ENCODE measurements around the gene SFR1. TPM values are rescaled to one million over a fixed set of nuclear protein-coding genes. Genes with fewer than 3 reads are reported as not detected.

Gene SFR1
- total and polyA plus RNA-seq, 7 experiments from 2014 or later = 10.1 to 19.8 (median 14.2) TPM

- no peaks in the 10 kb centered on the region for H3K9me3 ChIP-seq (ENCODE audit: control insufficient read depth in 2 of 3, low read length in 3 of 3)
- Mint-ChIP-seq H3K9me3 (no peaks in the 10 kb centered on the region), H3K4me3 (no peak overlapping the region), H3K36me3 (no peaks in the 10 kb centered on the region), H3K4me1 (no peaks in the 10 kb centered on the region), H3K27me3 (peaks cover 5 to 58% (median 9%) of the 10 kb centered on the region in 5 donors), H3K27ac (no peak overlapping the region)
- H3K36me3 ChIP-seq (ENCODE audit: control insufficient read depth in 2 of 3, insufficient read depth in 3 of 3, low read length in 3 of 3) = no peaks in the 10 kb centered on the region
- intact Hi-C loops (cut with micrococcal nuclease) = loop anchor here in 1 of 2 donors (5.0 kb wide), 1 partner anchor 65 kb away; no protein-coding TSS in a partner anchor
- DNase-seq (no peak), ATAC-seq (no peak)
- H3K27me3 ChIP-seq (ENCODE audit: control insufficient read depth in 2 of 2, insufficient read depth in 2 of 2, low read length in 2 of 2) = peaks cover 0 to 3% of the 10 kb centered on the region in 2 donors
- no peak overlapping the region for H3K4me3 ChIP-seq (ENCODE audit: low read length)
- CTCF ChIA-PET = interaction anchor here (1.1 kb wide), 1 partner anchor 254 kb away, joined by 3 read pairs; no protein-coding TSS in a partner anchor
- no peaks in the 10 kb centered on the region for H3K4me1 ChIP-seq (ENCODE audit: control insufficient read depth in 2 of 2, insufficient read depth in 2 of 2, low read length in 2 of 2)
- H3K27ac ChIP-seq (ENCODE audit: low read depth, low read length) = no peak overlapping the region
- POLR2A ChIA-PET = no interaction called here
Observed at GRCh38 chr10:104142081-104142480, 20.1 kb downstream of the SFR1 start.

GRCh38 chr10:104143829-104144228 is 21.9 kb downstream of the SFR1 start:
- ChIA-PET CTCF (no interaction called here), POLR2A (no interaction called here)
- Mint-ChIP-seq H3K36me3 (no peaks in the 10 kb centered on the region), H3K27ac (no peak overlapping the region), H3K4me1 (no peaks in the 10 kb centered on the region), H3K9me3 (no peaks in the 10 kb centered on the region), H3K27me3 (peaks cover 5 to 64% (median 8%) of the 10 kb centered on the region in 5 donors), H3K4me3 (no peak overlapping the region)
- DNase-seq = no peak
- Histone ChIP-seq H3K4me3 (ENCODE audit: low read length) (no peak overlapping the region), H3K9me3 (ENCODE audit: control insufficient read depth in 2 of 3, low read length in 3 of 3) (no peaks in the 10 kb centered on the region), H3K27me3 (ENCODE audit: control insufficient read depth in 2 of 2, insufficient read depth in 2 of 2, low read length in 2 of 2) (peaks cover 0 to 3% of the 10 kb centered on the region in 2 donors), H3K36me3 (ENCODE audit: control insufficient read depth in 2 of 3, insufficient read depth in 3 of 3, low read length in 3 of 3) (no peaks in the 10 kb centered on the region), H3K27ac (ENCODE audit: low read depth, low read length) (no peak overlapping the region), H3K4me1 (ENCODE audit: control insufficient read depth in 2 of 2, insufficient read depth in 2 of 2, low read length in 2 of 2) (no peaks in the 10 kb centered on the region)
- intact Hi-C loops (cut with micrococcal nuclease) = loop anchor here in 1 of 2 donors (5.0 kb wide), 1 partner anchor 63 kb away; no protein-coding TSS in a partner anchor
- no peak for ATAC-seq

GRCh38 chr10:104144931-104145330 is 23.0 kb downstream of the SFR1 start:
- ATAC-seq = peak; percentile 22
- CTCF ChIA-PET = no interaction called here
- H3K36me3 Mint-ChIP-seq = no peaks in the 10 kb centered on the region
- no peaks in the 10 kb centered on the region for H3K9me3 Mint-ChIP-seq
- peaks cover 5 to 63% (median 14%) of the 10 kb centered on the region in 5 donors for H3K27me3 Mint-ChIP-seq
- H3K27ac ChIP-seq (ENCODE audit: low read depth, low read length) = no peak overlapping the region
- H3K36me3 ChIP-seq (ENCODE audit: control insufficient read depth in 2 of 3, insufficient read depth in 3 of 3, low read length in 3 of 3) = no peaks in the 10 kb centered on the region
- DNase-seq = no peak
- H3K9me3 ChIP-seq (ENCODE audit: control insufficient read depth in 2 of 3, low read length in 3 of 3) = no peaks in the 10 kb centered on the region
- H3K4me3 ChIP-seq (ENCODE audit: low read length) = no peak overlapping the region
- intact Hi-C loops (cut with micrococcal nuclease) = loop anchor here in 1 of 2 donors (5.0 kb wide), 1 partner anchor 62 kb away; no protein-coding TSS in a partner anchor
- no peak overlapping the region for H3K27ac Mint-ChIP-seq
- POLR2A ChIA-PET = no interaction called here
- no peak overlapping the region for H3K4me3 Mint-ChIP-seq
- no peaks in the 10 kb centered on the region for H3K4me1 ChIP-seq (ENCODE audit: control insufficient read depth in 2 of 2, insufficient read depth in 2 of 2, low read length in 2 of 2)
- H3K4me1 Mint-ChIP-seq = no peaks in the 10 kb centered on the region
- peaks cover 0 to 3% of the 10 kb centered on the region in 2 donors for H3K27me3 ChIP-seq (ENCODE audit: control insufficient read depth in 2 of 2, insufficient read depth in 2 of 2, low read length in 2 of 2)

GRCh38 chr10:104146882-104147281 is 24.9 kb downstream of the SFR1 start:
- Histone ChIP-seq H3K9me3 (ENCODE audit: control insufficient read depth in 2 of 3, low read length in 3 of 3) (no peaks in the 10 kb centered on the region), H3K4me3 (ENCODE audit: low read length) (no peak overlapping the region), H3K27ac (ENCODE audit: low read depth, low read length) (no peak overlapping the region), H3K36me3 (ENCODE audit: control insufficient read depth in 2 of 3, insufficient read depth in 3 of 3, low read length in 3 of 3) (no peaks in the 10 kb centered on the region), H3K27me3 (ENCODE audit: control insufficient read depth in 2 of 2, insufficient read depth in 2 of 2, low read length in 2 of 2) (peaks cover 0 to 3% of the 10 kb centered on the region in 2 donors), H3K4me1 (ENCODE audit: control insufficient read depth in 2 of 2, insufficient read depth in 2 of 2, low read length in 2 of 2) (no peaks in the 10 kb centered on the region)
- Mint-ChIP-seq H3K27ac (no peak overlapping the region), H3K27me3 (peaks cover 12 to 61% (median 27%) of the 10 kb centered on the region in 5 donors), H3K4me3 (no peak overlapping the region), H3K9me3 (peaks cover 0 to 13% (median 7%) of the 10 kb centered on the region in 11 donors), H3K4me1 (no peaks in the 10 kb centered on the region), H3K36me3 (peaks cover 0 to 3% (median 2%) of the 10 kb centered on the region in 5 donors)
- POLR2A ChIA-PET = no interaction called here
- ATAC-seq = no peak
- intact Hi-C loops (cut with micrococcal nuclease) = no loop called here
- no peak for DNase-seq
- CTCF ChIA-PET = interaction anchor here (1.3 to 2.0 kb wide), 2 partner anchors 11 to 435 kb away, joined by 3 to 4 read pairs; no protein-coding TSS in a partner anchor

GRCh38 chr10:104150139-104150538 is 28.2 kb downstream of the SFR1 start:
- peaks cover 17 to 61% (median 28%) of the 10 kb centered on the region in 5 donors for H3K27me3 Mint-ChIP-seq
- Histone ChIP-seq H3K27me3 (ENCODE audit: control insufficient read depth in 2 of 2, insufficient read depth in 2 of 2, low read length in 2 of 2) (no peaks in the 10 kb centered on the region), H3K27ac (ENCODE audit: low read depth, low read length) (no peak overlapping the region), H3K4me3 (ENCODE audit: low read length) (no peak overlapping the region), H3K9me3 (ENCODE audit: control insufficient read depth in 2 of 3, low read length in 3 of 3) (peaks cover 0 to 8% (median 0%) of the 10 kb centered on the region in 3 experiments), H3K4me1 (ENCODE audit: control insufficient read depth in 2 of 2, insufficient read depth in 2 of 2, low read length in 2 of 2) (no peaks in the 10 kb centered on the region), H3K36me3 (ENCODE audit: control insufficient read depth in 2 of 3, insufficient read depth in 3 of 3, low read length in 3 of 3) (no peaks in the 10 kb centered on the region)
- ChIA-PET CTCF (no interaction called here), POLR2A (no interaction called here)
- no peak overlapping the region for H3K4me3 Mint-ChIP-seq
- peaks cover 5 to 16% (median 8%) of the 10 kb centered on the region in 5 donors for H3K36me3 Mint-ChIP-seq
- H3K4me1 Mint-ChIP-seq = peaks cover 0 to 1% (median 0%) of the 10 kb centered on the region in 7 donors
- H3K27ac Mint-ChIP-seq = no peak overlapping the region
- DNase-seq (no peak), ATAC-seq (no peak)
- H3K9me3 Mint-ChIP-seq = peaks cover 0 to 27% (median 17%) of the 10 kb centered on the region in 11 donors
- intact Hi-C loops (cut with micrococcal nuclease) = no loop called here

GRCh38 chr10:104151737-104152136 is 29.8 kb downstream of the SFR1 start:
- POLR2A ChIA-PET = no interaction called here

GRCh38 chr10:104155591-104155990 is 33.6 kb downstream of the SFR1 start:
- no peak overlapping the region for H3K4me3 ChIP-seq (ENCODE audit: low read length)
- intact Hi-C loops (cut with micrococcal nuclease) = no loop called here
- H3K27me3 Mint-ChIP-seq = peaks cover 27 to 63% (median 37%) of the 10 kb centered on the region in 5 donors
- no peaks in the 10 kb centered on the region for H3K4me1 ChIP-seq (ENCODE audit: control insufficient read depth in 2 of 2, insufficient read depth in 2 of 2, low read length in 2 of 2)
- ChIA-PET CTCF (no interaction called here), POLR2A (no interaction called here)
- no peak for DNase-seq
- H3K9me3 ChIP-seq (ENCODE audit: control insufficient read depth in 2 of 3, low read length in 3 of 3) = peaks cover 0 to 8% (median 0%) of the 10 kb centered on the region in 3 experiments
- no peak for ATAC-seq
- H3K36me3 Mint-ChIP-seq = peaks cover 5 to 16% (median 8%) of the 10 kb centered on the region in 5 donors
- no peak overlapping the region for H3K27ac Mint-ChIP-seq
- no peak overlapping the region for H3K4me3 Mint-ChIP-seq
- H3K27me3 ChIP-seq (ENCODE audit: control insufficient read depth in 2 of 2, insufficient read depth in 2 of 2, low read length in 2 of 2) = no peaks in the 10 kb centered on the region
- H3K36me3 ChIP-seq (ENCODE audit: control insufficient read depth in 2 of 3, insufficient read depth in 3 of 3, low read length in 3 of 3) = no peaks in the 10 kb centered on the region
- no peak overlapping the region for H3K27ac ChIP-seq (ENCODE audit: low read depth, low read length)
- peaks cover 0 to 27% (median 17%) of the 10 kb centered on the region in 11 donors for H3K9me3 Mint-ChIP-seq
- H3K4me1 Mint-ChIP-seq = peaks cover 0 to 1% (median 0%) of the 10 kb centered on the region in 7 donors

More at GRCh38 chr10:104151737-104152136, 29.8 kb downstream of the SFR1 start:
- no peak overlapping the region for H3K4me3 Mint-ChIP-seq
- Histone ChIP-seq H3K9me3 (ENCODE audit: control insufficient read depth in 2 of 3, low read length in 3 of 3) (peaks cover 0 to 8% (median 0%) of the 10 kb centered on the region in 3 experiments), H3K4me1 (ENCODE audit: control insufficient read depth in 2 of 2, insufficient read depth in 2 of 2, low read length in 2 of 2) (no peaks in the 10 kb centered on the region), H3K27ac (ENCODE audit: low read depth, low read length) (no peak overlapping the region), H3K4me3 (ENCODE audit: low read length) (no peak overlapping the region), H3K36me3 (ENCODE audit: control insufficient read depth in 2 of 3, insufficient read depth in 3 of 3, low read length in 3 of 3) (no peaks in the 10 kb centered on the region), H3K27me3 (ENCODE audit: control insufficient read depth in 2 of 2, insufficient read depth in 2 of 2, low read length in 2 of 2) (no peaks in the 10 kb centered on the region)
- H3K4me1 Mint-ChIP-seq = peaks cover 0 to 1% (median 0%) of the 10 kb centered on the region in 7 donors
- H3K9me3 Mint-ChIP-seq = peaks cover 0 to 27% (median 17%) of the 10 kb centered on the region in 11 donors
- peaks cover 28 to 61% (median 37%) of the 10 kb centered on the region in 5 donors for H3K27me3 Mint-ChIP-seq
- CTCF ChIA-PET = no interaction called here
- H3K27ac Mint-ChIP-seq = no peak overlapping the region
- peaks cover 5 to 16% (median 8%) of the 10 kb centered on the region in 5 donors for H3K36me3 Mint-ChIP-seq
- DNase-seq = no peak
- ATAC-seq = no peak
- intact Hi-C loops (cut with micrococcal nuclease) = no loop called here

All from naive thymus-derived CD4-positive, alpha-beta T cell (primary cell).